ENCODE results near the gene SLC32A1.

Gene SLC32A1, protein sequence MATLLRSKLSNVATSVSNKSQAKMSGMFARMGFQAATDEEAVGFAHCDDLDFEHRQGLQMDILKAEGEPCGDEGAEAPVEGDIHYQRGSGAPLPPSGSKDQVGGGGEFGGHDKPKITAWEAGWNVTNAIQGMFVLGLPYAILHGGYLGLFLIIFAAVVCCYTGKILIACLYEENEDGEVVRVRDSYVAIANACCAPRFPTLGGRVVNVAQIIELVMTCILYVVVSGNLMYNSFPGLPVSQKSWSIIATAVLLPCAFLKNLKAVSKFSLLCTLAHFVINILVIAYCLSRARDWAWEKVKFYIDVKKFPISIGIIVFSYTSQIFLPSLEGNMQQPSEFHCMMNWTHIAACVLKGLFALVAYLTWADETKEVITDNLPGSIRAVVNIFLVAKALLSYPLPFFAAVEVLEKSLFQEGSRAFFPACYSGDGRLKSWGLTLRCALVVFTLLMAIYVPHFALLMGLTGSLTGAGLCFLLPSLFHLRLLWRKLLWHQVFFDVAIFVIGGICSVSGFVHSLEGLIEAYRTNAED
- total RNA-seq: 0 reads per million in 2 experiments

DNA sequence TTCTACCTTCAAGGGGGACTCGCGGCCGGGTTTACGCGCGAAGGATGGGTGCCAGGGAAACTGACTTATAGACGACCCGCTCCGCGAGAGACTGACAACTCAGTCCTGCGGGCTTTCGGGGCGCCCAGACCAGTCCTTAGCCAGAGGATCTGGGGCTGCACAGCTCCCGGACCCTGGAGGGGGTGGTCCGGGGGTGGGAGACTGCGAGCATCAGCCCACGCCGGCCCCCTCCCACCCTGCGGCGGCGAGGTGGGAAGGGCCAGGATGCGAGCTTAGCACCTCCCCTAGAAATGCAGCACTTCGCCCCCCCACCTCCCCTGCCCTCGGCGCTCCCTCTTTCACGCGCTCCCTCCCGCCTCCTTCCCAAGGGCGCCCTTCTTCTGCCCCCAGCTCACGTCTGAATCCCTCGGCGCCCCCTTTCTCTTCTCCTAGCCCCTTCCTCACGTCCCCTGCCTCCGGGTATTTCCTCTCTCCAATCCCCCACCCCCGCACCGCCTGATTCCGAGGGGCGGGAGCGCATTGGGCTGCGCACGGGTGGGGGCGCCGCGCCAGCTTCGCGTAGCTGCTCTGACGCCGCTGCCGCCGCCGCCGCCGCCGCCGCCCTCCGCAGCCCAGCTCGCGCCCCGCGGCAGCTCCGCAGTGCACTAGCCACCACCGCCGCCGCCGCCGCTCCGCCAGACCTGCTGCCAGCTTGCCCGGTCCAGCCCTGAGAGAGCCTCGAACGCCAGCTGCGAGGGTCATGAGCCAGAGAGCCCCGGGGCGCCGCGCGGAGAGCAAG is at the start of gene SLC32A1:
Gene SLC32A1, plus strand, starts transcription at position 639 of the 778 bp plus-strand sequence. CDS start 239 bp downstream, outside the sequence.
- DNase-seq (ENCODE audit: low read depth): no peak

DNA sequence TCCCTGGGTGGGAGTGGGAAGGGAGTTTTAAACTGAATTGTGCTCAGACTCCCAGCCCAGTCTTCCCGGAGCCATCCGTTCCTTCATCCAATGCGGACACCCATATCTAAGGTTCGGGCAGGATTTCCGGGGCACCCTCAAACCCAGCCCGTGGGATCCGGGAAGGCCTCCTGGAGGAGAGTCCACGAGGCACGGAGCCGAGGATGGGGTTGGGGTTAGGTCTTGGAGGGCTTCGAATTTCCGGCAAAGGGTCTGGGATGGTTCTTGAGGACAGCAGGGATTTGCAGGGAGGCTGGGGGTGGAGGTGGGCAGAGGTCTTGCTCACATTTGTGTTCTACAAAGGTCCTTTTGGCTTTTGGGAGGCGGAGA is 49.5 kb upstream of the SLC32A1 start:
- DNase-seq (ENCODE audit: low read depth): no peak

DNA sequence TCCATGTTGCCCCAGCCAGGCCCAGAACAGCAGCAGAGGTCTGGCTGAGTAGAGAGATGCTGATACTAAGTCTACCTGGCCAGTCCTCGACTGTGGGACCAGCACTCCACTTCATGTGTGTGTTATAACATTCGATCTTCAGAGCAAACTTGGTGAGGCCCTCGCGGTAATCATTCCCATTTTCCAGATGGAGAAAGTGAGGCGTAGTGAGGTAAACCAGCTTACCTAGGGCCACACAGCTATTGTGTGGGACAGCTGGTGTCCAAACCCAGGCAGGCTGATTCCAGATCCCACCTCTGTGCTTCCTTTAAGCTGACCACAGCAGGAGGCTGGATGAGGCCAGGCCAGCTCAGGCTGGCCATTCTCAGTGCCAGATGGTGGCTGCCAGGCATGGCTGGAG is 47.7 kb upstream of the SLC32A1 start:
- no peak for DNase-seq (ENCODE audit: low read depth)

DNA sequence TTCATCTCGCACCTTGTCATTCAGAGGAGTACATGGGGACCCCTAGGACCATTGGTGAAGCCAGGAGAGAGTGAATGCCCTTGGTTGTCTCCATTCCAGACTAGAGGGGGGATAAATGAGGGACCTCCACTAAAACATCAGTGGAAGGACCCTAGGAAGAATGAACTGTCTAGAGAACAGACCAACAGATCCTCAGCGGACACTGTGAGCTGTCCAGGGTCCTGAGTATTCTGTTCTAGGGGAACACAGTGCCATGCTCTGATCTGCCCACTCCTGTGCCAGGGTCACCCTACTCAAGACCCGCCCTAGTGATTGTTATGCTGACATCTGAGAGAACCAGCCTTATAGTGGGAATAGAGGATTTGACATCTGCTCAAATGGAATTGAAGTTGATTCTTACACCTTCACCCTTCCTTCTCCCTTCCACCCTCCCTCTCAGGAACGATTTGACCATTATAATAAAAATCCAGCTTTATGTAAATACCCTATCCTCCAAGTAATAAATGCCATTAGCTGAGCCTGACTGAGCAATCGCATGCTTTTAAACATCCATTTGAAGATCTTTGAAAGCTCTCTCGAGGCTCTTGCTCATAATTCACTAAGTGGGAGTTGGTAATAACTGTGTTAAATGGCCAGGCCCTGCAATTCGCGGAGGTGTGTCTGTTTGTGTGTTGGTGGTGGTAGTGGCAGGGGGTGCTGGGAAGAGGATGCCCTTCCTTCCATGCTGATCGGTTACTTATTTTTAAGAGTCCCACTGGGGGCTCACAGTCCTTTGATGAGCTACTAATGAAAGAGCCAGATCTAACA is 43.6 kb upstream of the SLC32A1 start:
- peak; percentile 5 for DNase-seq (ENCODE audit: low read depth)

DNA sequence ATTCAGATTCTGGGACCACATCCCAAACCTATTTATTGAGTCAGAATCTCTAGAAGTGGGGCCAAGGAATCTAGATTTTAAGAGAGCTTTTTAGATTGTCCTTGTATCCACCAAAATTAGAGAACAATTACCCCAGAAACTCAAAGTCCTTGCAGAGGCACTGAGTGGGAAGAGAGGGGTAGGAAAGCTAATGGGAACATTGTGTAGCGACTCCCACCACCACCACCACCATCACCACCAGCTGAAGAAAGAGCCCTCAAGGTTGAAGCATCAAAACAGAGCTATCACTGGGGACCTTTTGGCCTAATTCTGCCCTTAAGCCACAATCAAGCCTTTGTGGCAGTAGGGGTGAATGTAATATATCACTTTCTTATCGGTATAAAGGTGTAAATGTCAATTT is 39.0 kb upstream of the SLC32A1 start:
- DNase-seq (ENCODE audit: low read depth): no peak

DNA sequence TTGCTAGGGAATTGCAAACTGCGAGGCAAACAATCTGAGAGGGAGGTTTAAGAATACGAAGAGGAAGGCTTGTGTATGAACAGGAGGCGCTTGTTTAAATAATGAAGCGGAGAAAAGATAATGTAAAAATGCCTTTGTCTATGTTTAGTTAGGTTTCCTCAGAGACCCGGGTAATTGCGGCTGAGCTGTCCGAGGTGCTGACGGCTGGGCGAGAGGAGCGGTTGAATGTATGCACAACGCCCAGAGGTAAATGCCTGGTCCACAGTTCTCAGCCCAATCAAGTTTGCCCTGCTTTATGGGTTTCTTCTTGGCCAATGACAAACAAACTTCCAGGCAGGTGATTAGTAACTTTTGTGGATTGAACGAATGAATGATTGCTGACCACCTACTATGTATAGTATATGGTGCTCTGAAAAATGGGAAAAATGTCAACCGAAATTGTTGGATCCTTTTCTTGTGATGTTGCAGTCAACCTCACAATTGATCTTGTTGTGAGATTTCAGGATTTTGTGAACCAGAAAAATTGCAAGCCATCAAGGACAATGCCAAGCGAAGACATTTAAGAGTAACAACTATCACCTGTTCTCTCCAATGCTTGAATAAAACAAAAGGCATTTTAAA is 38.3 kb upstream of the SLC32A1 start:
- DNase-seq (ENCODE audit: low read depth): peak; percentile 11

DNA sequence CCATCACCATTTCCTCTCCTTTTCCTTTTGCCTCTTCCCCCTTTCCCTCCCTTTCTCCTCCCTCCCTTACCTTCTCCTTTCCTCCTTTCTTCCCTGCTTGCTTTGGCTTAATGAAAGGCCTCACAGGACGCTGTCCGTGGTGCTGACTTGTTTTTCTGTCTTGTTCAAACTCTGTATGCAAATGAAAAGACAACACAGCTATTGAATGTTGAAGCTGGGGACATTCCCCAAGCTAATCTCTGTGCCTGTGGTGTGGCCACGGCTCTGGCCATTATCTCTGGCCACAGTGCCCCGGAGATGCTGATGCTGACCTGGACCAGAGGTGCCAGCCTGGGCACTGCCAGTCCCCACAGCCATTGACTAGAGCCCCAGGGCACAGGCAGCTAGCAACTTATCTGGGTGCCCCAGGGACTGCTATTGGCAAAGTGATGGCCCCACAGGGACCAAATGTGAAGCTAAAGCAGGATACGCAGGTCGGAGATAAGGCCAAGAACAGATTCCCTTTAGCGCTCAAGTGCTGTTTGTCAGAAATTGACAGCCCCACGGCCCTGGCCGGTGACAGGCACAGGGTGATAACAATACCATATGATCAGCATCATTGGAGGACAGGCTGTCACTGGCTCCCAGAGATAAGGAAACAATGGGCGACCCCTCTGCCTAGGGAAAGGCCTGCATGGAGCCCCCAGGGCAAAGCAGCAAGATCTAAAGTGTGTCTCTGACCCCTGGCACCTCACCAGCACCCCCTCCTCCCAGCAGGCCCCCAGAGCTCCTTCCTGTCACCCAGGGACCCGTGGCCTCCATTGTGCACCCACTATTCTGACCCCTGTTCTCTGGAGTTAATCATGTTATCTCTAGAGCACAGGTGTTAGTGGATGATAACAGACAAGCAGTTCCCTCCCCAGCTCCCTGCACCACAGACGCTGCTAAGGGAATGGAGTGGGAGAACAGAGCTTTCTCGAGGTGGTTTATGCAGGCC is 31.6 kb upstream of the SLC32A1 start:
- DNase-seq (ENCODE audit: low read depth): peak; percentile 27

DNA sequence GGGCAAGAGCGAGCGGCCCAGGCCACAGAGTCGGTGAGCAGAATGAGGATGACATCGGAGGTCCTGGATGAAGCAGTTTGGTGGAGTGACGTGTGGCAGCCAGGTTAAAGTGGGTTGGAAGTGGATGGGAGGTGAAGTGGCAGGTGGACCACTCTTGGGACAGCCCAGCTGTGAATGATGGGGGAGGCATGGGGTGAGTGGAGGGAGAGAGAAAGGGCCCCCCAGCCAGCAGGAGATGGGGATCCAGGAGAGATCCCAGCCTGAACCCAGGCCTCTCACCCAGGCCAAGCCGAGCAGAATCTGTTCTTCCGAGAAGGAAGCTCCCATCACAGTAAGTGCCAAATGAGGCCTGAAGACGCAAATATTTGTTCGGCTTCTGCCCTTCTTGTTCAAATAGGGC is 27.0 kb upstream of the SLC32A1 start:
- no peak for DNase-seq (ENCODE audit: low read depth)

DNA sequence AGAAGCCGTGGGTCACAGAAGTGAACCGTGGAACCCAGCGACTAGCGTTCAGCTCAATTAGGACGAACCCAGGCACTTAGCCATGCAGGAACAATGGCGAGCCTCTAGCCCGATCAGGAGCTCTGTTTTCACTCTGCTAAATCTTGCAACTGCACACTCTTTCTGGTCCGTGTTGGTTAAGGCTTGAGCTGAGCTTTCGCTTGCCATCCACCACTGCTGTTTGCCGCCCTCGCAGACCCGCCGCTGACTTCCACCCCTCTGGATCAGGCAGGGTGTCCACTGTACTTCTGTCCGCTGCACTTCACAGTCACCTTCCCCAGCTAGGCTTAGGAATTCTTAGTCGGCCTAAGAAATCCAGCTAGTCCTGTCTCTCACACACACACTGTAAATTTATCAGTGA is 25.7 kb upstream of the SLC32A1 start:
- no peak for DNase-seq (ENCODE audit: low read depth)

DNA sequence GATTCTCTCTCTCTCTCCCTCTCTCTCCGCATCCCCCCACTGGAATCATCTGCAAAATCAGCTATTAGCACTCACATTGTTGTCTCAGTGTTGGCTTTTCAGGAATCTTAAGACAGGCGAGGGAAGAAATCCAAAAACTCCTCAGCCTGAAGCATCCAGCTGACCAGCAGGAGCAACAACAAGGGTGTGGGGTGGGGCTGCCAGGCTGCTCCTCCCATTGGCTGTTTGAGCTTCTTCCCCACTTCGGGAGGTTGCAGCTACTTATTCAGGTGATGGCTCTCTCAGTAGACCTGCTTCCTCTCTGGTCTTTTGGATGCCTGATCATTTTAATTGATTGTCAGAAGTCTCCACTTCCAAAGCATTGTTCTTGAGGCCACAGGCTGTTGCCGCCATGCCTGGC is 24.1 kb upstream of the SLC32A1 start:
- no peak for DNase-seq (ENCODE audit: low read depth)

DNA sequence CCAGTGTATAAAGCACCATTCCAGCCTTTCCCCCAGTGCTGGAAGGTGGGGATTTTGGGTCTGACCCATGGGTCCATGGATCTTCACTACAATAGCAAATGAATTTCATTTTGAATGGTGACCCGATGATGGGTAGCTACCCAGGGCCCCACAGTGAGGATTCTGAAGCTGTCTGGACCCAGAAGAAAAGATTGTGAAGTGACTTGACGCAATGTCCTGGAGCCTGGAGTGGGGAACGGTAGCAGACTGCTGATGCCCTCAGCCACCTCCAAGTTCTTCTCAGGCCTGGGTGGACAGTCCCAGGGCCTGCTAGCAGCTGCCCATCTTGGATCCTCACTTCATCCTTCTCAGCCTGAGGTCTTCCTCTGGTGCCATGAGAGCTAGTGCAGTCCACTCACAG is 23.4 kb upstream of the SLC32A1 start:
- no peak for DNase-seq (ENCODE audit: low read depth)

DNA sequence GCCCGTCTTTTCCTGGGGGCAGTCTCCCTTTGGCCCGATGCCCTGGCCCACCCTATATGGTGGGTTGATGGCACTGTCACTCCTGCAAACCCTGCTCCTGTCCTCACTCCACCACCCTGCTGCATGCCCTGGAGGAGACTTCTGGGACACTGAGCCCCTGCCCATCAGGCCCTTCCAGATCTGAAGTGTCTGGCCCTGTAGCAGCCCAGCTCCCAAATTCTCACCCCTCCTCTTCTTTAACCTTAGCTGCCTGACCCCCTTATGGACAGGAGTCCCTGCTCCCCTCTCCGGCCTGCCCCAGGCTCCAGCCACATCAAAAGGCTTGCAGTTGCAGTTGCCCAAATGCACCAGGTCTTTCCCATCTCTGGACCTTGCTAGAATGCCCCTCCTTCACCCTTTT is 20.8 kb upstream of the SLC32A1 start:
- DNase-seq (ENCODE audit: low read depth): no peak

DNA sequence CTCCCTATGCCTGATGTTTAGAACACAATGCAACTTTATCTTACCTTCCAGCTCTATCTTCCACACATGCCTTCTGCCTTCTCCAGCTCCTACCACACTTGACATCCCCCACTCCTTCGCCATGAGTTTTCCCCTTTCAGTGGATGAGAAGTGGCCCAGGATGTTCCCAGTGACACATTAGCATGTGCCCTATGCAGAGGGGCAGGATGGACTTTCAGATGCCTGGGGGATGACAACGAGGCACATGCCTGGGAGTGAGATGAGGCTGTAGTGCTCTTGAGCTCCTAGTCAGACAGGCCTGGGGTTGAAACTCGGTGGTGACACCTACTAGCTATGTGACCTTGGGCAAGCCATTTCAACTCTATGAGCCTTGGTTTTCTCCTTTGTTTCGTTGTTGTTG is 20.1 kb upstream of the SLC32A1 start:
- no peak for DNase-seq (ENCODE audit: low read depth)

DNA sequence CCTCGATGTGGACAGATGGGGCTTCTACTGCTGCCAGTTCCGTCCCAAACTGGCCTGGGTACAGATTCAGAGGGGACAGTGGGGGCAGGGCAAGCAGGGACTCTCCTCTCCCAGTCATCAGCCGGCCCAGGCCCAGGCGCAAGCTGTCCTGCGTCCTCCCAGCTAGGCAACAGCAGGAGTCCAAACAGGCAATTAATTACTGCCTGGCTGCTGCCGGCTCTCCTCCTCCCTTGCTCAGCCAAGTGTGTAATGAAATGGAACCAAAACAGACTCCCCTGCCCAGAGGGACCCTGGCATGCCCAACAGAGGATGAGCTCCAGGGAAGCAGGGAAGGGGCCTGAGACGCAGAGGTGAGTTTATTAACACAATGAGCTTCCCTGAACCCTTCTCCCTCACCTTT is 17.8 kb upstream of the SLC32A1 start:
- DNase-seq (ENCODE audit: low read depth): no peak

DNA sequence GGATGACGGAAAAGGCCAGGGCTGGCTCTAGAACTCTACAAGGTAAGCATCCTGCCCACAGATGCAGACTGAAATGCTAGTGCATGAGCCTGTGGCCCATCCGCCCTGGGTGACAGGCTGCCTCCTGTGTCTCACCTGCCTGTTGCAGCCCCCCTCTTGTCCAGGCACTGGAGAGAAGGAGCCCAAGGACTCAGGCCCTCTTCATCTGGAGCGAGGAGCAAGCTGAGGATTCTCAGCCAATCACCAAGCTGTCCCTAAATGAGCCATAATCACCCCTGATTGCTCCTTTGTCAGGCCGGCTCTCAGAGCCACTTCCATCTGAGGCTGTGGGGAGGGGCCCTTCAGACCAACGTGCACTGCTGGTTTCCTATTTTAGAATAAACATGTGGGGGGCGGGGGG is 10.0 kb upstream of the SLC32A1 start:
- DNase-seq (ENCODE audit: low read depth): no peak

DNA sequence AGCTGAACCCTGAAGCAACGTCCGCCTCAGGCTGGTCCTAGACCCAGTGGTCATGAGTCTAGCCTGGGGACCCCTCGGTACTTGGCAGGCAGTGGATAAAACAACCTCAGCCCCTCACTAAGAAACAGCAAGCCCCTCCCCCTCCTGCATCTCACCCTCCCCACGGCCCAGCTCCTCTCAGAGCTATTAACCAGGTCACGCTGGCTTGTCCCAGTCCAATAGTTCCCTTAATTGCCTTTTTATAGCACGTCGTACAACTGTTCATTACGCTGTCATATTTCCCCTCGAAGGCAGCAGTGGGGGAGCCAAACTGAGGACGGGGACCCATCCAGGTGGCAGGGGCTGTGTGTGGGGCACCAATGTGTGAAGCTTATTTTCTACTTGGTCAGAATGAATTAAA is 8.6 kb upstream of the SLC32A1 start:
- DNase-seq (ENCODE audit: low read depth): no peak

DNA sequence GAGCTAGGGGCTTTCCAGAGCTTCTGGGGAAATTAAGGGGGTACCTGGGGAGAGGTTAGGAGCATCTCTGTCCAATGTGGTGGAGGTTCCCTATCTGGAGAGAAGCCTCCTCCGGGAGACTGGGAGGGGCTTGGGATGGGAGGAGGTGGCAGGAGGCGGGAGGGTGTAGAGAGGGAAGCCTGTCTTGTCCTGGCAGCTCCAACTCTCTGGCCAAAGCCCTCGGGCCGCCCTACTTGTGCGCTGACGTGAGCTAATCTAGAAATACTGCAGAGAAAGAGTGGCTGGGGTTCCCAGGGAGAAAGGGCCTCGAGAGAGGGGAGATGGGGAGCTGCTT is 1.6 kb upstream of the SLC32A1 start:
- DNase-seq (ENCODE audit: low read depth): no peak

DNA sequence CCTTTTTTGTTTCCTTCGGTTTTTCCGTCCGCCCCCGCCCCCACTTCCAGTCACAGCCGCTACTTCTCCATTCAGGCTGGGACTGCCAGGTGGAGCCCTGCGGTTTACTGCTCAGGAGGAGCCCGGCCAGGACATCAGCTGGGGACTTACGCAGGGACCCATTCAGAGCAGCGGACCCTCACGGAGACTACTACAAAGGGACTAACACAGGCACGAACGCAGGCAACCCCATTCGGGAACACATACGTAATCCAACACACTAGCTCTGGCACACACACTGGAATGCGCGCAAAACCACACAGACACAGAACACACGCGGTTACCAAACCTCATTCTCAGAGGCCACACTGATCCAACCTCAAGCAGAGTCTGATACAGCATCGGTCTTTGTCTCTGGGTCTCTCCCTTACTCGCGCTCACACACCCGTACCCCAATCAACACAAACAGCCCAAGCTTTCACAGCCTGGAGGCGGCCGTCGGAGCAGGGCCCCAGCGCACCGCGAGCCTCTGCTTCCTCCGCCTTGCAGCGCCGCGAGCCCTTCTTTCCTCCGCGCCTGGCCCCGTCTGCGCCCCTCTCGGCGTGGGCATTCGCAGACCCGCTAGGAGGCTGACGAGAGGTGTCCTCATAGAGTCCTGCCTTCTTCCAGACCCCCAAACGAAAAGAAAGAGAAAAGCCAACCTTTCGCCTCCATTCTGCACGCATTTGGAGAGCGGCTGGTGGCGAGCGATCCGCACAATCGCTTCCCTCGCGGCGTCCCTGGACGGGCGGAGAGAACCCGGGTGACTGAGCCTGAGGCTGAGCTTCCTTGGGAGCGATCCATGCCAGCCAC is 1.1 kb upstream of the SLC32A1 start:
- no peak for DNase-seq (ENCODE audit: low read depth)

DNA sequence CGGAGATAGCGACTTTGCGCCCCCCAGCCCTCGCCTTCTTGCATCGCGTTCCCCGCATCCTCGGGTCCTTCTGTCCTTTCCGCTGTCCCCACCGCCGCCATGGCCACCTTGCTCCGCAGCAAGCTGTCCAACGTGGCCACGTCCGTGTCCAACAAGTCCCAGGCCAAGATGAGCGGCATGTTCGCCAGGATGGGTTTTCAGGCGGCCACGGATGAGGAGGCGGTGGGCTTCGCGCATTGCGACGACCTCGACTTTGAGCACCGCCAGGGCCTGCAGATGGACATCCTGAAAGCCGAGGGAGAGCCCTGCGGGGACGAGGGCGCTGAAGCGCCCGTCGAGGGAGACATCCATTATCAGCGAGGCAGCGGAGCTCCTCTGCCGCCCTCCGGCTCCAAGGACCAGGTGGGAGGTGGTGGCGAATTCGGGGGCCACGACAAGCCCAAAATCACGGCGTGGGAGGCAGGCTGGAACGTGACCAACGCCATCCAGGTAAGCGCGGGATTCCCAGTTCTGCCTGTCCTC is 401 bp downstream of the SLC32A1 start:
- DNase-seq (ENCODE audit: low read depth): no peak
